Uterus (tissue), 4 donors: ENCODE data around the gene RAB11FIP3. TPM values are rescaled to one million over a fixed set of nuclear protein-coding genes. Genes with fewer than 3 reads are reported as not detected.

Experiments
- DNase-seq, 2 donors: peaks; one replicate each; pipeline ENCODE4 v3.0.0-alpha.2; 2019 to 2020
- H3K27ac ChIP-seq, 2 donors: fragments of 200-600 bp; sonication (generic); 1 replicate in 1 of 2; 2 replicates in 1 of 2; pipeline ENCODE4 v1.5.1; 2016 to 2018
- H3K27me3 ChIP-seq, 2 donors: fragments of 200-600 bp; sonication (generic); one replicate each; pipeline ENCODE4 v1.5.1; 2018 to 2019; ENCODE audit warnings: control low read depth in 1 of 2
- H3K36me3 ChIP-seq, 2 donors: fragments of 200-600 bp; sonication (generic); one replicate each; pipeline ENCODE4 v1.5.1; 2019; ENCODE audit warnings: control low read depth in 1 of 2
- H3K4me1 ChIP-seq, 2 donors: fragments of 200-600 bp; sonication (generic); one replicate each; pipeline ENCODE4 v1.5.1; 2018 to 2019; ENCODE audit warnings: control low read depth in 1 of 2
- H3K4me3 ChIP-seq, 2 donors: fragments of 200-600 bp; sonication (generic); 1 replicate in 1 of 2; 2 replicates in 1 of 2; pipeline ENCODE4 v1.5.1; 2018 to 2019; ENCODE audit warnings: mild to moderate bottlenecking in 1 of 2
- H3K9me3 ChIP-seq, 2 donors: fragments of 200-600 bp; sonication (generic); one replicate each; pipeline ENCODE4 v1.5.1; 2019; ENCODE audit warnings: control low read depth in 1 of 2
- POLR2A ChIP-seq, 2 donors: fragments of 450-650 bp; IDR thresholded peaks; one replicate each; pipeline ENCODE4 v1.6.1; 2016; ENCODE audit warnings: antibody characterized with exemption in 2 of 2, mild to moderate bottlenecking in 1 of 2, moderate library complexity in 1 of 2
- intact Hi-C: fragments of 100-400 bp; cut with DNase I; formaldehyde crosslinking; loops from one replicate; pipeline ENCODE4 v1.15.1; 2023; ENCODE audit warnings: low total_unique reads
- total RNA-seq, 4 donors: library from RNA; depleted of rRNA in 3 of 4; stranded (reverse); fragments of >200 nt in 3 of 4; gene quantifications; one replicate each; pipeline versions ENCODE4 v1.1.0 to v1.2.4, GENCODE V29; 2014 to 2023
- TF ChIP-seq, protein P1 (sequence below), 4 experiments: fragments of 200-600 bp in 2 of 4; fragments of 450-650 bp in 2 of 4; sonication (generic) in 2 of 4; IDR thresholded peaks; one replicate each; pipeline ENCODE4 v1.5.1; 2016 to 2019; ENCODE audit warnings: antibody characterized with exemption in 4 of 4, mild to moderate bottlenecking in 2 of 4, moderate library complexity in 1 of 4
- donor health status: DM: yes; HTN: yes; CAD: no.

Gene RAB11FIP3
- total RNA-seq, 4 donors from 2014 or later: 10.5 to 75.0 (median 49.4) TPM

- Histone ChIP-seq H3K4me3 (no peak within 1 kb of the TSS), H3K36me3 (no peaks in the 10 kb centered on the region), H3K27me3 (peaks cover 0 to 11% of the 10 kb centered on the region in 2 donors), H3K4me1 (peaks cover 0 to 12% of the 10 kb centered on the region in 2 donors), H3K27ac (no peak within 1 kb of the TSS), H3K9me3 (no peaks in the 10 kb centered on the region)
- DNase-seq: no peak
- TF ChIP-seq, protein P1, sequence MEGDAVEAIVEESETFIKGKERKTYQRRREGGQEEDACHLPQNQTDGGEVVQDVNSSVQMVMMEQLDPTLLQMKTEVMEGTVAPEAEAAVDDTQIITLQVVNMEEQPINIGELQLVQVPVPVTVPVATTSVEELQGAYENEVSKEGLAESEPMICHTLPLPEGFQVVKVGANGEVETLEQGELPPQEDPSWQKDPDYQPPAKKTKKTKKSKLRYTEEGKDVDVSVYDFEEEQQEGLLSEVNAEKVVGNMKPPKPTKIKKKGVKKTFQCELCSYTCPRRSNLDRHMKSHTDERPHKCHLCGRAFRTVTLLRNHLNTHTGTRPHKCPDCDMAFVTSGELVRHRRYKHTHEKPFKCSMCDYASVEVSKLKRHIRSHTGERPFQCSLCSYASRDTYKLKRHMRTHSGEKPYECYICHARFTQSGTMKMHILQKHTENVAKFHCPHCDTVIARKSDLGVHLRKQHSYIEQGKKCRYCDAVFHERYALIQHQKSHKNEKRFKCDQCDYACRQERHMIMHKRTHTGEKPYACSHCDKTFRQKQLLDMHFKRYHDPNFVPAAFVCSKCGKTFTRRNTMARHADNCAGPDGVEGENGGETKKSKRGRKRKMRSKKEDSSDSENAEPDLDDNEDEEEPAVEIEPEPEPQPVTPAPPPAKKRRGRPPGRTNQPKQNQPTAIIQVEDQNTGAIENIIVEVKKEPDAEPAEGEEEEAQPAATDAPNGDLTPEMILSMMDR (IDR thresholded peaks at IDR 0.05): no peak
- TF ChIP-seq POLR2A (IDR thresholded peaks at IDR 0.05): no peak
- intact Hi-C loops: no loop called here
Measured at GRCh38 chr16:560204-560700, 134.8 kb downstream of the RAB11FIP3 start, which contains the start of gene PRR35. PRR35 (plus strand) TSS chr16:560394; CDS start chr16:563295, 2,901 bp downstream.

DNA sequence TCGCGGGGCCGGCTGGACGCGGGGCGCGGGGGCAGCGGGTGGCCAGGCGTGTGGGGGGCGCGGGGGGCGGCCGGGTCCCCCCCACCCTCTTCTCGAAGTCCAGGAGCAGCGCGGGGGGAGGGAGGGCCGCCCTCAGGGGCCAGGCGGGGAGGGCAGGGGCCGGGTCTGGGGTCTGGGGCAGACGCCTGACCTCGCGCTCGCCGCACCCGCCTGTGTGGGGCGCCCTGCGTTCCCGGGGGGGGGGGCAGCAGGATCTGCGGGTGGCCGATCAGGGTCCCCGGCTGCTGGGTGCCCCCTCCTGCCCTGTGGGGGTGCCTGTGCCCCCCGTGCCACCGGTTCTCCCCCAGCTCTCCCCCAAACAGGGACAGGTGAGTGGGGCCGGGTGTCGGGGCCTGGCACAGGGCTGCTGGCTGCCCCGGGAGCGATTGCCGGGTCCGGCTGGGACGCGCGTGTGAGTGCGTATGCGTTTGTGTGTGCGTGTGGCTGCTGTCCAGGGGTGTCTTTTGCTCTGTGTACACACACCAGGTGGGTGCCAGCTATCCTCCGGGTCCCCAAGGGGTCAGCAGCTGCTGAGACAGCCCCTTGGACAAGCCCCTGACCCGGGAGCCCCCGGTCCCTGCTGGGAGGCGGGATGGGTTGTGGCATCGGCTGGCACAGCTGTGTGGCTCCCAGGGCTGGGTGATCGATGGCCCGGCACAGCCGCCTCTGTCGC lies 135.4 kb downstream of the RAB11FIP3 start:
- Histone ChIP-seq H3K4me3 (no peak overlapping the region), H3K36me3 (no peaks in the 10 kb centered on the region), H3K27me3 (peaks cover 0 to 11% of the 10 kb centered on the region in 2 donors), H3K4me1 (peaks cover 6 to 14% of the 10 kb centered on the region in 2 donors), H3K9me3 (no peaks in the 10 kb centered on the region), H3K27ac (no peak overlapping the region)
- TF ChIP-seq POLR2A (IDR thresholded peaks at IDR 0.05): no peak
- TF ChIP-seq, protein P1 (IDR thresholded peaks at IDR 0.05): no peak
- intact Hi-C loops: no loop called here
- DNase-seq: no peak

GRCh38 chr16:561413-561794 lies 136.0 kb downstream of the RAB11FIP3 start:
- Histone ChIP-seq H3K36me3 (no peaks in the 10 kb centered on the region), H3K27me3 (peaks cover 0 to 11% of the 10 kb centered on the region in 2 donors), H3K27ac (no peak overlapping the region), H3K4me1 (peaks cover 8 to 20% of the 10 kb centered on the region in 2 donors), H3K9me3 (no peaks in the 10 kb centered on the region), H3K4me3 (no peak overlapping the region)
- no peak for TF ChIP-seq POLR2A (IDR thresholded peaks at IDR 0.05)
- TF ChIP-seq, protein P1 (IDR thresholded peaks at IDR 0.05): no peak
- no peak for DNase-seq
- intact Hi-C loops: no loop called here

DNA sequence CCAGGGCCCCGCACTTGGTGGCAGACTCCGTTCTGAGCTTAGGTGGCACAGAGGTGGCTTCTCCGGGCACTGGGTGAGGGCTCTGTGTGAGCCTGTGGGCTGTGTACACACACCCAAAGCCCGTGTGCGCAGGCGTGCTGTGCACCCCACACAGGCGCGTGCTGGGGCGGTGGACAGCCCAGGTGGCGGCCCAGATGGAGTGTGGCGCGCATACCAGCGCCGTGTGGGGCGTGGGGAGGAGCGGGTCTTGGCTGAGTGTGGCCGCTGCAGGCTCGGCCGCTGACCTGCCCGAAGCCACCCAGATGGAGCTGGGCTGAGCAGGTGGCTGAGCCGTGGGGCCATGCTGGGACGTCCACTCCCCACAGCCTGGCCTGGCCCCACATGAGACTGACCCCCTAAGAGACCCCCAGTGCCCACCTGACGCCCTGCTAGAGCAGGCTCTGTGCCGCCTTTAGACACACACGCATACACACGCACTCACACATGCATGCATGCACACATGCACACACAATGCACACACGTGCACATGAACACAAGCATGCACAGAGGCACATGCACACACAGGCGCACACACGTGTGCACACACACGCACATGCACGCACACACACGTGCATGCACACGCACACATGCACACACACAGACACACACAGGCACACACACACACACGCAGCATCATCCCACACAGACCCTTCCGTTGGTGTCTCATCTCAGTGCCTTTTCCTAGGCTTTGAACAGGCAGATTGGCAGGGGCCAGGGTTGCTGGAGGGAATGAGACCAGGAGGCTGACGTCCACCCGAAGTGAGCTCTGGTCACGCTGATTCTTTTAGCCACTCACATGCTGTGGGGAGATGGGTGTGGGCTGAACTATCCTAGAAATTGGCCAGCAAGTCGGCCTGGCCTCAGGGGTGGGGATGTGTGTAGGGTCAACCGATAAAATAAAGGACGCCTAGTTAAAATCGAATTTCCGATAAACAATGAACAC lies 136.8 kb downstream of the RAB11FIP3 start:
- TF ChIP-seq, protein P1 (IDR thresholded peaks at IDR 0.05): no peak
- no peak for TF ChIP-seq POLR2A (IDR thresholded peaks at IDR 0.05)
- no peaks in the 10 kb centered on the region for H3K36me3 ChIP-seq
- H3K4me3 ChIP-seq: no peak overlapping the region

More for the DNA sequence above, 136.8 kb downstream of the RAB11FIP3 start:
- DNase-seq: no peak
- intact Hi-C loops: no loop called here
- Histone ChIP-seq H3K27ac (no peak overlapping the region), H3K9me3 (no peaks in the 10 kb centered on the region), H3K4me1 (peaks cover 15 to 25% of the 10 kb centered on the region in 2 donors), H3K27me3 (peaks cover 0 to 11% of the 10 kb centered on the region in 2 donors)
